Prostate gland (tissue), 2 donors: ENCODE results near the gene IPCEF1. TPM values are rescaled to one million over a fixed set of nuclear protein-coding genes. Genes with fewer than 3 reads are reported as not detected.

ENCODE experiments used
- DNase-seq: peaks from one replicate; pipeline ENCODE4 v3.0.0-alpha.2; 2019; ENCODE audit warnings: low spot score
- H3K27ac ChIP-seq, 2 donors: fragments of 200-600 bp; sonication (generic); 2 replicates each; pipeline ENCODE4 v1.5.1; 2017 to 2019
- H3K27me3 ChIP-seq: fragments of 200-600 bp; sonication (generic); replicated peaks from 2 replicates; pipeline ENCODE4 v1.5.1; 2019; ENCODE audit not compliant: insufficient read depth
- H3K36me3 ChIP-seq, 2 donors: fragments of 200-600 bp; sonication (generic); 1 replicate in 1 of 2; 2 replicates in 1 of 2; pipeline versions ENCODE4 v1.5.1 to v1.8.1; 2017 to 2019
- H3K4me1 ChIP-seq: fragments of 200-600 bp; sonication (generic); replicated peaks from 2 replicates; pipeline ENCODE4 v1.5.1; 2019
- H3K4me3 ChIP-seq, 2 donors: fragments of 200-600 bp; sonication (generic); 2 replicates each; pipeline ENCODE4 v1.5.1; 2017 to 2019
- H3K9me3 ChIP-seq: fragments of 200-600 bp; sonication (generic); 2 replicates; pipeline ENCODE4 v1.5.1; 2017
- CTCF ChIP-seq, 4 experiments: fragments of 200-600 bp in 2 of 4; fragments of 450-650 bp in 2 of 4; sonication (generic) in 2 of 4; IDR thresholded peaks; 1 replicate in 3 of 4; 2 replicates in 1 of 4; pipeline ENCODE4 v1.5.1; 2016 to 2019; ENCODE audit warnings: antibody characterized with exemption in 4 of 4, mild to moderate bottlenecking in 2 of 4, moderate library complexity in 2 of 4
- POLR2A ChIP-seq: fragments of 450-650 bp; IDR thresholded peaks from one replicate; pipeline ENCODE4 v1.6.1; 2016; ENCODE audit warnings: antibody characterized with exemption, mild to moderate bottlenecking
- POLR2AphosphoS5 ChIP-seq: sonication (generic); formaldehyde crosslinking; IDR thresholded peaks from one replicate; pipeline ENCODE4 v1.6.1; 2017; ENCODE audit warnings: antibody characterized with exemption
- WGBS: methylation state at CpG from one replicate; pipeline ENCODE4 v1.1.5; 2018; 5-methylcytosine and 5-hydroxymethylcytosine counted together
- intact Hi-C: fragments of 100-400 bp; cut with DNase I; formaldehyde crosslinking; loops from one replicate; pipeline ENCODE4 v1.14.2; 2022
- total RNA-seq, 2 donors: library from RNA; depleted of rRNA; stranded (reverse); fragments of >200 nt; gene quantifications; one replicate each; pipeline ENCODE4 v1.1.0, GENCODE V29; 2016

Gene IPCEF1
- total RNA-seq, 2 donors from 2014 or later, result 1.0 to 6.1 TPM

GRCh38 chr6:154377726-154378125 lies 21.1 kb upstream of the IPCEF1 start:
- no peak overlapping the region for H3K4me3 ChIP-seq
- H3K36me3 ChIP-seq, result no peaks in the 10 kb centered on the region
- H3K27ac ChIP-seq, result no peak overlapping the region
- intact Hi-C loops, result no loop called here
- TF ChIP-seq POLR2A (no peak), CTCF (IDR thresholded peaks at IDR 0.05) (no peak), POLR2AphosphoS5 (no peak)
- WGBS, result 94% methylated on average over 4 of the region's 4 CpGs
- no peak for DNase-seq
- H3K4me1 ChIP-seq, result no peaks in the 10 kb centered on the region
- no peaks in the 10 kb centered on the region for H3K27me3 ChIP-seq
- H3K9me3 ChIP-seq, result no peaks in the 10 kb centered on the region

- Histone ChIP-seq H3K4me3 (no peak overlapping the region), H3K36me3 (no peaks in the 10 kb centered on the region), H3K9me3 (no peaks in the 10 kb centered on the region), H3K4me1 (no peaks in the 10 kb centered on the region), H3K27ac (no peak overlapping the region), H3K27me3 (no peaks in the 10 kb centered on the region)
- TF ChIP-seq CTCF (IDR thresholded peaks at IDR 0.05) (no peak), POLR2A (no peak), POLR2AphosphoS5 (no peak)
- WGBS, result 94% methylated on average over 2 of the region's 2 CpGs
- intact Hi-C loops, result no loop called here
- no peak for DNase-seq
Measured at GRCh38 chr6:154373971-154374370, 17.4 kb upstream of the IPCEF1 start.

GRCh38 chr6:154371281-154371680 lies 14.7 kb upstream of the IPCEF1 start:
- H3K9me3 ChIP-seq, result no peaks in the 10 kb centered on the region
- TF ChIP-seq CTCF (IDR thresholded peaks at IDR 0.05) (no peak), POLR2AphosphoS5 (no peak), POLR2A (no peak)
- no peaks in the 10 kb centered on the region for H3K27me3 ChIP-seq
- no peak overlapping the region for H3K27ac ChIP-seq
- no peaks in the 10 kb centered on the region for H3K36me3 ChIP-seq
- H3K4me1 ChIP-seq, result no peaks in the 10 kb centered on the region
- 66% methylated on average over 4 of the region's 4 CpGs for WGBS
- no peak for DNase-seq
- intact Hi-C loops, result no loop called here
- no peak overlapping the region for H3K4me3 ChIP-seq

GRCh38 chr6:154370545-154370944 lies 13.9 kb upstream of the IPCEF1 start:
- no peak overlapping the region for H3K4me3 ChIP-seq
- H3K36me3 ChIP-seq, result no peaks in the 10 kb centered on the region
- no peaks in the 10 kb centered on the region for H3K27me3 ChIP-seq
- DNase-seq, result no peak
- no peaks in the 10 kb centered on the region for H3K9me3 ChIP-seq
- no peaks in the 10 kb centered on the region for H3K4me1 ChIP-seq
- intact Hi-C loops, result no loop called here
- TF ChIP-seq POLR2A (no peak), CTCF (IDR thresholded peaks at IDR 0.05) (peak in 2 of 4 experiments; percentile 22 to 26)
- no peak overlapping the region for H3K27ac ChIP-seq
- WGBS, result 10% methylated on average over 4 of the region's 4 CpGs

GRCh38 chr6:154367839-154368695 lies 11.5 kb upstream of the IPCEF1 start:
- no peak for TF ChIP-seq CTCF (IDR thresholded peaks at IDR 0.05)
- TF ChIP-seq POLR2AphosphoS5, result no peak
- DNase-seq, result no peak
- no peaks in the 10 kb centered on the region for H3K4me1 ChIP-seq
- intact Hi-C loops, result loop anchor here (10.0 kb wide), 1 partner anchor 213 kb away; no protein-coding TSS in a partner anchor
- no peaks in the 10 kb centered on the region for H3K9me3 ChIP-seq
- no peak overlapping the region for H3K4me3 ChIP-seq
- no peaks in the 10 kb centered on the region for H3K36me3 ChIP-seq
- WGBS, result 85% methylated on average over 9 of the region's 9 CpGs
- H3K27me3 ChIP-seq, result no peaks in the 10 kb centered on the region
- H3K27ac ChIP-seq, result no peak overlapping the region
